SW480 (cell line): ENCODE results near the gene PTPRT.

Experiments
- DNase-seq: peaks from one replicate; pipeline ENCODE4 v3.0.0-alpha.2; 2016; ENCODE audit warnings: low spot score

The PTPRT gene

DNA sequence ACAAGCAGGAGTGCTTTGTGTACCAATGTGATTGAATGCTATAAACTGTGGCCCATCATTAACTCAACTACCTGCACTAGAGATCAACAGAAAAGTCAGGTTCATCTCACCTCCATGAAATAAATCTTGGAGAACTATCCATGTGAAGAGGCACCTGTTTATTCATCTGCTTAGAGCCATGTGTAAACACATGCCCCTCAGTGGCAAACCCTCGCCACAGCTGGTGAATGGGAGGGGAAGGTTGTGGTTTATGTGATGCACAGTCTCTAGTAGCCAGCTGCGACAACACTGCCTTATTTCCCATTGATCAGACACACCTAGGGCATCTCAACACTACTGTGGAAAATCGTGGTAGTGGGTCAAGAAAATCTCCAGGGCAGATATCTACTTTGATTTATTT, 640.2 kb downstream of the PTPRT start:
- DNase-seq: peak; percentile 36

DNA sequence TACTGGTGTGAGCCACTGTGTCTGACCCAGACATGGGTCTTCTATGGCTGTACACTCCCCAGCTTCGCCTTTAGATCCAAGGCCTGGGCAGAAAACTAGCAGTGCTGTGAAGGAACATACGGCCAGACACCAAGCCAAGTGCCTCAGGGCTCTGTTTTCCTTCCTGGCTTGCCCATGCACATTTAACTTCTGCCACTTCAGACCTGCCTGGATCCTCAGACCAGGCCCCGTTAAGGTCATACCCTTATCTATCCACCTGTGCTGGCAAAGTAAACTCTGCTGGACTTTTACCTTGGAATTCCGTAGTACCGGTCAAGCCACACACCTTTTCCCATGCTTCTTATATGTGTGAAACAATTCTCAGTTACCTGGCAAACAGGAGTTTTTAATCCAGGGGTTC, 644.8 kb downstream of the PTPRT start:
- DNase-seq: no peak

- no peak for DNase-seq
Observed at GRCh38 chr20:42532831-42533230, 656.9 kb downstream of the PTPRT start.

GRCh38 chr20:42531508-42531961, 658.2 kb downstream of the PTPRT start:
- no peak for DNase-seq

DNA sequence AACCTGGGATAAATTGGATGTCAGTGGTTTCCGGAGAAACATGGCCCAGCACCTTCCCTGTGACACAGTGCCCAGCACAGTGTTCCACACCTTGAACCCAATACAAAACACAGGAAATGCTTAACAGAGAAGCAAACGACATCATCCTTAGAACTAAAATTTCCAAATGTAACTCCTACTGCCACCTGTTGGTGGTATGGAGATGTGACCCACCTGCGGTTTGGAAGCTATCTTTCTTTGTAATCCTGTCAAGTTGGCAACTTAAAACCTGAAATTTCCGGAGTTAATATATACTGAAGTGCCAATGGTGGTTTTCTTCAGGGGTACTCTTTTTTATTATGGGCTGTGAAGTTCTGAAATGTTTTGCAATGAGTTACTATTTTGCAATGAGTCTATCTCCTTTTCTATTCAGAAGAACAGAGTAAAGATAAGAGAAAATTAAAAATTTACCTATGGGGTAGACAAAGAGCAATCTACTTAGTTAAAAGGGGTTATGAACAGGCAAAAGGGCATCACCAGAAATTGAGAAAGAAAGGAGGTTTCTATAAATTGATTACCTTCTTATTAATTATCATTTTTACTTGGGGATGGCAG, 658.8 kb downstream of the PTPRT start:
- DNase-seq: peak; percentile 68

DNA sequence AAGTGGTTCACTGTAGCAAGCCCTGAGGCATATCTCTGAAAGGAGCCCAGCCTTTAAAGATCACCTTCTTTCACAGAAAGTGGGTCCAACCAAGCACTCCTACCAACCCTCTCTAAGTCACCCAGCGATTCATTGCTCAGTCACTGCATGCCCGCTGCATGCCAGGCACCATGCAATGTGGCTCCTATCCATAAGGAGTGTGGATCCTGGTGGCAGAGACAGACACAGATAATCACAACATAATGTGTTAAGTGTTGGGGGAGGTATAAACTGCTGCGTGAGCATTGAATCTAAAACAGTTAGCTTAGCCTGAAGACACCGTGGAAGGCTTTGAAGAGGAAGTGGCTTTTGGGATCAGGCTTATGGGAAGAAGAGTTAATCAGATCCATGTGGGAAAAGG, 659.5 kb downstream of the PTPRT start:
- no peak for DNase-seq

- DNase-seq: no peak
Observed at GRCh38 chr20:42524058-42524457, 665.6 kb downstream of the PTPRT start.

DNA sequence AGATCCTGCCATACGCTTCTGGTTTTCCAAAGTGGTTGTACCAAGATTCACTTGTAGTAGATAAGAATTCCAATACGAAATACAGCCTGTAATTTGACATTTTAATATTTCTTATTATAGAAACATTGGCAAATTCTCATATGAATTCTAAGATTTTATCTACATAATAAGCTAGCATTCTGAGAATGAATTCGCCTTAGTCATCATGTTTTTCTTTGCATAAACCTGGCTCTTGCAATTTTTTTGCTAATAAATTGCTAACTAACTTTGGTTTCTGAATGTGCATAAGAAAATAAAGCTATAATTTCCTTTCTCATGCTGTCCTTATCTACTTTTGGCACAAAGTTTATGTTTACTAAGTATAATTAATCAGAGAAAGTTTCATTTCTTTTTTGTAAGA, 673.0 kb downstream of the PTPRT start:
- DNase-seq: no peak

GRCh38 chr20:42510686-42511085, 679.0 kb downstream of the PTPRT start:
- DNase-seq: no peak

DNA sequence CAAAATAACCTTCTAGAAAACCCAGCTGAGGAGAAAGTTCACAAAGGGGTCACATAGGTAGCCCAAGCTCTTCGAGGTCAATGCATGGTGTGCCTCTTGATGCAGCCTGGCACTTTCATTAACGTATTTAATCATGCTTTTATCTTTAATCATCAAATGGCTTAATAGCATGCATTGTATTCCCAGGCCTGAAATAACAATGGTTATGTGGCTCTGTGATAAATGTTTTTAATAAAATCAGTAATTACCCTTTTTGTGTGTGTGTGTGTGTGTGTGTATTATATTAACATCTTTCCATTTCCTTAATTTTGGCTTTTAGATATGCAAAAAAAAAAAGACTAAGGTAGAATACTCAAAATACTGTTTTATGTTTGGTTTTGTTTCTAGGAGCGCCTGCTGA, 681.8 kb downstream of the PTPRT start:
- no peak for DNase-seq

- no peak for DNase-seq
Observed at GRCh38 chr20:42506397-42506796, 683.3 kb downstream of the PTPRT start.

DNA sequence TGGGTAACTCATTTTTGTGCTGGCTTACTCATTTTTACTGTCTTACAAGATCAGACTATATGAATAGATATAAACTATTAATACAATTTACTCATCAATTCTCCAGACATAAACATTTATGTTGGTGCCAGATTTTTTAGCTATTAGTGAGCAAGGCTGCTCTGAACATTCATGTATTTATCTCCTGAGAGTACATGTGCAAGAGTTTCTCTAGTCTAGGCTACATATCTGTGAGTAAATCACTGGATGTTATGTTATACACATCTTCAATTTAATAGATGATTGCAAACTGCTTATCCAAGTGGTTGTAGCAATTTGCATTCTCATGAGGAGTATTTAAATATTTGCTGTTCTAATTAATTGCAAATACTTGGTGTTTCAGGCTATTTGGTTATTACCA, 687.1 kb downstream of the PTPRT start:
- DNase-seq: no peak

- DNase-seq: no peak
Observed at GRCh38 chr20:42496595-42496994, 693.1 kb downstream of the PTPRT start.

DNA sequence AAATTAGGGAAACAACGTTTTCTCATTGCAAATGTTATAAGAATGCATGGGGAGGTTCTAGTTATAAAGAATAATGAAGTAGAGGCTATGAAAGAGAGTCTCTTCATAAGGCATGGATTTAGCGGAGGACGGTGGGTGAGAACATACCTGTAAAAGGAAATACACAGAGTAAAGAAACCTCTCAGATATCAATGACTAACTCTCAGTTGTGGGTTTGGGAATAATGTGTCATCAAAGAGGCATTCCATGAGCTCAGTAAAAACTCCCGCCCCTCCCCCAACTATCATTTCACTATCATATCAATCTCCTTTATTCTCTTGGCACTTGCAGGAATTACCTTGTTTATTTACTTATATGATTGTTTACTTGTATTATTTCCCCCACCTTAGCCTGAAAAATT, 695.4 kb downstream of the PTPRT start:
- DNase-seq: peak; percentile 86

- DNase-seq: no peak
Observed at GRCh38 chr20:42493001-42493400, 696.7 kb downstream of the PTPRT start.

DNA sequence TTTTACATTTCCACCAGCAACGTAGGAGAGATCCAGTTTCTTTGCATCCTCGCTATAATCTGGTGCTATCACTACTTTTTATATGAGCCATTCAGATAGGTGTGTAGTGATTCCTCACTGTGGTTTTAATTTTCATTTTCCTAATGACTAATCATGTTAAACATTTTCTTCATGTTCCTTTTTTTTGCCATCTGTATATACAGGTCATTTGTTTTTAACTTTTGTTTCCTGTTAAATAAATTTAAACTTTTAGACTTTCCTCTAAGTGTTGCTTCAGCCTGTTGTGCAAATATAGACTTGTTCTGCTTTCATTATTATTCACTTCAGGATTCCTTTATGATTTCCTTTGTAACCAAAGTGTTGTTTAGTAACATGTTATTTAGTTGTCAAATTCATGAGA, 697.4 kb downstream of the PTPRT start:
- DNase-seq: no peak

GRCh38 chr20:42485556-42485955, 704.1 kb downstream of the PTPRT start:
- DNase-seq: no peak

DNA sequence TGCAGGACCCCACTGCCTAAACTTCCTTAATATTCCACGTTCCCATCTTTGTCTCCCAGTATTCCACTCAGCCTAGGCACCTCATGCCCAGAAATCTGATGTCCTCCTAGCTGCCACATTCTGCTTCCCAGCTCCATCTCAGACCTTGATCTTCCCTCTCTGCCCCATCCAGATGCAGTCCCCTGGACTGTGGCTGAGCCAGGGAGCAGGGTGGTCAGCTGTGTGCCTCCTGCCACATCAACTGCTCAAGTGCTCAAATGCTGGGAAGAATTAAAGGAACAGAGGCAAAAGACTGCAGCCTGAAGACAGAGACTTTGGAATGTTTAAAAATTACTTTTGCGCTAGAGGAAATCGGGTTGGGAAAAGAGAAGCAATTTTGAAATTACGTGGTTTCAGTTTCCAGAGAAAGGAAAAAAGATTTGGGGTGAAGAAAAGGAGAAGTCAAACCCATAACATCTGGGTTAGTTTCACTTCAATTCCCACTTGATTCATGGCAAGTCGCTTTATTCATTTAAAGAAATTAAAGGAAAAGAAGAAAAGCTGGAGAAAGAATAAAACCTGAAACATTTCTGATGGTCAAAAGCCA, 704.8 kb downstream of the PTPRT start:
- no peak for DNase-seq

GRCh38 chr20:42484335-42484734, 705.4 kb downstream of the PTPRT start:
- no peak for DNase-seq

DNA sequence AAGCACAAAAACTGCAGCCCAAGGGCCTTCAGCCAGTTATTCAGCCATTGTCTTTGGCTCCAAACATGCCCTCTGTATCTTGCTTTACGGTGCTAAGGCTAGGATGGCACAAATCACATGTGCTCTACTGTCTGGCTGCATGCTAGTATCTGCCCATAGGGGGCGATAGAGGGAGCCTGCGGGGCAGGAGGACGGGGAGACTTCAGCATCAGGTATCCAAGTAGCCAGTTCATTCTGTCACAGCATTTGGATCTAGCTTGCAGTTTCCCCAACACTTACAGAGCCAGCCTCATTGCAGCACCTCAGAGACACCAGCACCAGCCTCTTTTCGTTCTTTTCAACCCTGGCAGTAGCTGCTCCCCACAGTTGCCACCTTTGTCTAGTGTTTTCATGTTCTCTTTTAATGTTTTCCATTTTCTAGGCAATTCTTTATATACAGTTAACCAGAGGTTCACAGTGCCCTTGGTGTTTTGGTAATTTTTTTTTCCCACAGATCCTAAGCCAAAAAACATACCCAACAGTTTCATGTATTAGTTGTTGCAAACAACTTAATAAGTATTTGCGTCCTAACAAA, 705.9 kb downstream of the PTPRT start:
- peak; percentile 59 for DNase-seq

DNA sequence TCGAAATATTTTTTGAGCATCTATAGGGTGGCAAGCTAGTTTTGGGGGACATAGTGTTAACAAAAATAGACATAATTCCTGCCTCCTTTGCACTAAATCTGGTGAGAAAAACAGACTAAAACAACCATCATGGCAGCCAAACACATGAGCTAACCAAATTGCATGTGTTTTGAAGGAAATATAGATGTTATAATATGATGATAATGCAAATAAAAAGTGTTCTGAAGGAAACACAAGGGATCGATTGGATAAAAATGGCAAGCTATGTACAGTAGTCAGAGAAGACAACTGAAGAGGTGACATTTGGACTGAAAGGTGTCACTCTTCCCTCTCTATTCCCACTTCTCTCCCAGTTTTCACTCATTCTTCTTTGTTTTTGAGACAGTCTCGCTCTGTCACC, 706.9 kb downstream of the PTPRT start:
- no peak for DNase-seq

DNA sequence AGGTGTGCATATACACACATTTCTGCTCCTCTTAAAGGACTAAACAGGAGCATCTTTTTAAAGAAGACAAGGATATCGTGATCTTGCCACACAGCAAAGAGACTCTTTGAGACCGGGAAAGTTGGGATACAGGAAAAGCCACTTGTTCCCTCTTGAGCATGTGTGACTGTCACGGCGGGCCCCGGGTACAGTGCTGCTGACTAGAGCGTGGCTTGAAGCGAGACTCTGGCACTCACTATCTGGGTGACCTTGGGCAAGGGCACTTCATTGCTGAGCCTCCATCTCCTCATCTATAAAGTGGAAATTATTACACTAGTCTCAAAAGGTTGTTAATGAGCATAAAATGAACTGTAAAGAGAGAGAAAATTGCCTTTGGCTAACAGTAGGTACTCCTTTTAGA, 713.9 kb downstream of the PTPRT start:
- no peak for DNase-seq

GRCh38 chr20:42474646-42475045, 715.1 kb downstream of the PTPRT start:
- no peak for DNase-seq

DNA sequence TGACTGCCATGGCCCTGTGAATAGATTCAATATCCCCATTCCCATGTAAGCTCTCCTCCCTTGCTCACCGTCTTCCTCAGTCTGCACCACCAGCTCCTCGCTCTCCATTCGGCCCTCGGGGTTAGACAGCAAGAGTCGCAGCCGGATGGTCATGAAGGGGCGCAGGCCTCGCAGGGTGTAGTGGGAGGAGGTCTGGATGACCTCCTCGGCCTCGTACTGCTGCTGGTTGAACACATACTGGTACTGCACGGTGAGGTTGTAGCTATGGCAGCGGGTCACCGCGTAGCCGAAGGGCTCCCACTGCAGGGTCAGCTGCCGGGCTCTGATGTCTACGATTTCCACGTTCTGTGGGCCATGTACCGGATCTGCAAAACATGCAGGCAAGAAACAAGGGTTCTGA, 717.5 kb downstream of the PTPRT start:
- no peak for DNase-seq
